ENCODE data around the gene RASSF1. TPM values are rescaled to one million over a fixed set of nuclear protein-coding genes. Genes with fewer than 3 reads are reported as not detected.

RASSF1 gene
- total and polyA plus RNA-seq, 2 donors (not counting 3 experiments of a cell fraction or from before 2014, with no cell fraction given): 31.9 to 59.7 TPM

GRCh38 chr3:50389414-50389767 lies 48.8 kb upstream of the RASSF1 start:
- FAIRE-seq: no peak
- Histone ChIP-seq H3K27ac (ENCODE audit: insufficient read depth, low read depth, low read length) (no peak overlapping the region), H3K9ac (replicated peaks; ENCODE audit: extremely low read depth, insufficient read depth, low read length) (no peak overlapping the region), H3K79me2 (ENCODE audit: control insufficient read depth, insufficient read depth, low read length) (no peaks in the 10 kb centered on the region), H2AFZ (ENCODE audit: low read depth, low read length) (no peak overlapping the region), H3K4me3 (replicated peaks in 1 of 3; ENCODE audit: insufficient read depth in 1 of 3, low read depth in 1 of 3, low read length in 3 of 3) (no peak overlapping the region), H3K4me1 (ENCODE audit: control insufficient read depth, extremely low read depth, insufficient read depth, low read length) (no peaks in the 10 kb centered on the region), H3K27me3 (ENCODE audit: control insufficient read depth in 2 of 2, insufficient read depth in 2 of 2, low read length in 2 of 2) (no peaks in the 10 kb centered on the region), H3K9me3 (replicated peaks; ENCODE audit: control insufficient read depth, insufficient read depth, low read length) (no peaks in the 10 kb centered on the region), H3K36me3 (ENCODE audit: control insufficient read depth in 2 of 2, extremely low read depth in 1 of 2, insufficient read depth in 2 of 2, low read length in 2 of 2) (no peaks in the 10 kb centered on the region), H3K4me2 (ENCODE audit: insufficient read depth, low read length) (no peak overlapping the region), H3K9me1 (replicated peaks; ENCODE audit: control insufficient read depth, extremely low read depth, insufficient read depth, low read length) (no peaks in the 10 kb centered on the region), H4K20me1 (replicated peaks; ENCODE audit: control insufficient read depth, extremely low read depth, insufficient read depth, low read length) (no peaks in the 10 kb centered on the region)
- TF ChIP-seq CTCF (IDR thresholded peaks at IDR 0.05; ENCODE audit: extremely low read depth in 1 of 2, insufficient read depth in 1 of 2, low read depth in 1 of 2, low read length in 2 of 2) (no peak), EZH2 (IDR thresholded peaks at IDR 0.05; ENCODE audit: borderline replicate concordance, low read depth, low read length, severe bottlenecking) (no peak), POLR2A (IDR thresholded peaks at IDR 0.05; ENCODE audit: low read depth, low read length) (no peak), JUN (IDR thresholded peaks at IDR 0.05; ENCODE audit: borderline replicate concordance, insufficient read depth, insufficient read length, low read depth) (no peak), FOS (IDR thresholded peaks at IDR 0.05; ENCODE audit: borderline replicate concordance, insufficient read depth, low read length) (no peak), GATA2 (IDR thresholded peaks at IDR 0.05; ENCODE audit: insufficient read depth, insufficient read length, low read depth, low read length) (no peak), MYC (IDR thresholded peaks at IDR 0.05; ENCODE audit: low read depth, low read length) (no peak), POLR2AphosphoS5 (IDR thresholded peaks at IDR 0.05; ENCODE audit: insufficient read depth, low read depth, low read length) (no peak)
- TF ChIP-seq, protein P1, sequence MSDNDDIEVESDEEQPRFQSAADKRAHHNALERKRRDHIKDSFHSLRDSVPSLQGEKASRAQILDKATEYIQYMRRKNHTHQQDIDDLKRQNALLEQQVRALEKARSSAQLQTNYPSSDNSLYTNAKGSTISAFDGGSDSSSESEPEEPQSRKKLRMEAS (IDR thresholded peaks at IDR 0.05; ENCODE audit: insufficient read depth, insufficient read length): no peak
- ChIA-PET POLR2A (no interaction called here), CTCF (no interaction called here)
- dilution Hi-C loops (cut with MboI; ENCODE audit: extremely low pct_ligation_motif_present, low sequenced_read_pairs): no loop called here
- no TSS peak for BruUV-seq (replicated peaks)
- intact Hi-C loops (cut with micrococcal nuclease): no loop called here
- DNase-seq (ENCODE audit: low read depth, low spot score): no peak

All from endothelial cell of umbilical vein (primary cell).